Endothelial cell of umbilical vein (primary cell): ENCODE measurements around the gene CHST14. TPM values are rescaled to one million over a fixed set of nuclear protein-coding genes. Genes with fewer than 3 reads are reported as not detected.

Experiments used
- BruUV-seq: library from RNA; stranded (reverse); fragments of 400-500 nt; replicated peaks from 2 replicates; lab custom pipeline; 2021; lab: Mats Ljungman, UMichigan
- CTCF ChIA-PET: fragments of 300-600, 350-600 bp; sonication (Branson Sonifier 250); formaldehyde crosslinking; loops from one replicate; lab custom pipeline; 2021; ENCODE audit warnings: antibody characterized with exemption, inconsistent platforms; lab: Charles Lee
- POLR2A ChIA-PET: fragments of 300-600, 350-600 bp; sonication (Branson Sonifier 250); formaldehyde crosslinking; loops from one replicate; lab custom pipeline; 2021; ENCODE audit warnings: antibody characterized with exemption, inconsistent platforms; lab: Charles Lee
- DNase-seq: peaks from one replicate; pipeline ENCODE4 v3.0.0-alpha.2; 2011; ENCODE audit warnings: low read depth, low spot score
- FAIRE-seq: peaks from 2 replicates; lab custom pipeline; 2011; peaks lifted over from hg19 to GRCh38; lab: Jason Lieb, UNC
- H2AFZ ChIP-seq: 2 replicates; pipeline ENCODE4 v1.6.0; 2012; ENCODE audit warnings: low read depth, low read length, control low read depth, inconsistent platforms
- H3K27ac ChIP-seq: 2 replicates; pipeline ENCODE4 v1.5.1; 2011; ENCODE audit warnings: low read depth, mild to moderate bottlenecking, control low read depth, low read length, moderate library complexity; ENCODE audit not compliant: insufficient read depth
- H3K27me3 ChIP-seq, 2 experiments: 2 replicates each; pipeline versions ENCODE4 v1.6.0 to v1.6.1; 2011; ENCODE audit warnings: low read length in 2 of 2, mixed read lengths in 1 of 2; ENCODE audit not compliant: control insufficient read depth in 2 of 2, insufficient read depth in 2 of 2
- H3K36me3 ChIP-seq, 2 experiments: 2 replicates in 1 of 2; 3 replicates in 1 of 2; pipeline ENCODE4 v1.5.1; 2011; ENCODE audit warnings: low read length in 2 of 2, mild to moderate bottlenecking in 1 of 2, moderate library complexity in 1 of 2; ENCODE audit not compliant: control insufficient read depth in 2 of 2, insufficient read depth in 2 of 2; ENCODE audit errors: extremely low read depth in 1 of 2
- H3K4me1 ChIP-seq: 3 replicates; pipeline ENCODE4 v1.5.1; 2011; ENCODE audit warnings: mild to moderate bottlenecking, low read length; ENCODE audit not compliant: control insufficient read depth, insufficient read depth; ENCODE audit errors: extremely low read depth
- H3K4me2 ChIP-seq: 2 replicates; pipeline ENCODE4 v1.6.1; 2011; ENCODE audit warnings: low read length, control low read depth, mixed read lengths; ENCODE audit not compliant: insufficient read depth
- H3K4me3 ChIP-seq, 3 experiments: fragments of 200-600 bp in 1 of 3; sonication (generic), shearing (Covaris generic) in 1 of 3; replicated peaks in 1 of 3; 2 replicates each; pipeline ENCODE4 v1.5.1; 2011 to 2016; ENCODE audit warnings: control low read depth in 3 of 3, low read length in 3 of 3, mild to moderate bottlenecking in 2 of 3, inconsistent platforms in 1 of 3, low read depth in 1 of 3, moderate library complexity in 1 of 3; ENCODE audit not compliant: insufficient read depth in 1 of 3
- H3K79me2 ChIP-seq: 2 replicates; pipeline ENCODE4 v1.6.0; 2012; ENCODE audit warnings: low read length, inconsistent platforms; ENCODE audit not compliant: control insufficient read depth, insufficient read depth
- H3K9ac ChIP-seq: replicated peaks from 2 replicates; pipeline ENCODE3; 2011; ENCODE audit warnings: low read length, control low read depth; ENCODE audit not compliant: insufficient read depth; ENCODE audit errors: extremely low read depth
- H3K9me1 ChIP-seq: replicated peaks from 3 replicates; pipeline ENCODE4 v1.6.0; 2011; ENCODE audit warnings: mild to moderate bottlenecking, low read length; ENCODE audit not compliant: control insufficient read depth, insufficient read depth; ENCODE audit errors: extremely low read depth
- H3K9me3 ChIP-seq: replicated peaks from 2 replicates; pipeline ENCODE4 v1.5.1; 2012; ENCODE audit warnings: low read length, inconsistent platforms; ENCODE audit not compliant: control insufficient read depth, insufficient read depth
- H4K20me1 ChIP-seq: replicated peaks from 2 replicates; pipeline ENCODE3; 2011; ENCODE audit warnings: mild to moderate bottlenecking, low read length; ENCODE audit not compliant: control insufficient read depth, insufficient read depth; ENCODE audit errors: extremely low read depth
- CTCF ChIP-seq, 2 donors: IDR thresholded peaks; 1 replicate in 1 of 2; 2 replicates in 1 of 2; pipeline ENCODE4 v1.5.1; 2011; ENCODE audit warnings: low read length in 2 of 2, mild to moderate bottlenecking in 2 of 2, moderate library complexity in 2 of 2, control low read depth in 1 of 2, inconsistent platforms in 1 of 2, low read depth in 1 of 2; ENCODE audit not compliant: insufficient read depth in 1 of 2; ENCODE audit errors: extremely low read depth in 1 of 2
- EZH2 ChIP-seq: IDR thresholded peaks from 2 replicates; pipeline ENCODE4 v1.6.1; 2012; ENCODE audit warnings: borderline replicate concordance, low read depth, mild to moderate bottlenecking, moderate library complexity, low read length, inconsistent platforms; ENCODE audit not compliant: severe bottlenecking
- FOS ChIP-seq: IDR thresholded peaks from 2 replicates; pipeline ENCODE4 v1.6.1; 2011; ENCODE audit warnings: mild to moderate bottlenecking, low read length, moderate library complexity, borderline replicate concordance; ENCODE audit not compliant: insufficient read depth
- GATA2 ChIP-seq: IDR thresholded peaks from 2 replicates; pipeline ENCODE4 v1.7.0; 2011; ENCODE audit warnings: low read depth, mild to moderate bottlenecking, moderate library complexity, mixed read lengths, low read length; ENCODE audit not compliant: insufficient read length, insufficient read depth
- JUN ChIP-seq: IDR thresholded peaks from 2 replicates; pipeline ENCODE4 v1.6.1; 2011; ENCODE audit warnings: borderline replicate concordance, low read depth; ENCODE audit not compliant: insufficient read length, insufficient read depth
- MAX ChIP-seq: IDR thresholded peaks from 2 replicates; pipeline ENCODE4 v1.6.1; 2011; ENCODE audit not compliant: insufficient read depth, insufficient read length
- MYC ChIP-seq: IDR thresholded peaks from one replicate; pipeline ENCODE4 v1.6.1; 2011; ENCODE audit warnings: mild to moderate bottlenecking, low read depth, low read length
- POLR2A ChIP-seq: IDR thresholded peaks from 2 replicates; pipeline ENCODE4 v1.6.1; 2012; ENCODE audit warnings: low read depth, mild to moderate bottlenecking, control low read depth, low read length
- POLR2AphosphoS5 ChIP-seq: IDR thresholded peaks from 2 replicates; pipeline ENCODE4 v1.6.1; 2012; ENCODE audit warnings: low read depth, mild to moderate bottlenecking, control low read depth, low read length, moderate library complexity; ENCODE audit not compliant: insufficient read depth
- dilution Hi-C: fragments of 300-500 bp; cut with MboI; formaldehyde crosslinking; loops from one replicate; pipeline ENCODE4 v1.15.0; 2019; ENCODE audit warnings: low sequenced_read_pairs; ENCODE audit not compliant: extremely low pct_ligation_motif_present
- intact Hi-C: fragments of 100-400 bp; cut with micrococcal nuclease; formaldehyde crosslinking; loops from one replicate; pipeline ENCODE4 v1.10.0; 2022
- polyA plus RNA-seq, 4 experiments: library from polyadenylated mRNA; depleted of rRNA in 3 of 4; stranded (reverse) in 3 of 4; unstranded in 1 of 4; fragments of >200 nt; gene quantifications; 2 replicates each; pipeline versions ENCODE4 v1.2.1 to v1.2.3, GENCODE V29; 2011 to 2012; ENCODE audit warnings: missing spikeins in 1 of 4
- total RNA-seq: library from RNA; stranded (reverse); gene quantifications from 2 replicates; pipeline ENCODE4 v1.2.3, GENCODE V29; 2021

The CHST14 gene
- total and polyA plus RNA-seq, 2 donors (not counting 3 experiments of a cell fraction or from before 2014, with no cell fraction given): 35.1 to 49.2 TPM

- H3K4me2 ChIP-seq: no peak overlapping the region
- H3K9me1 ChIP-seq: no peaks in the 10 kb centered on the region
- H3K36me3 ChIP-seq: no peaks in the 10 kb centered on the region
- H3K4me1 ChIP-seq: no peaks in the 10 kb centered on the region
- BruUV-seq: no TSS peak
- CTCF ChIA-PET: interaction anchor here (2.0 kb wide), 1 partner anchor 172 kb away, joined by 5 read pairs; no protein-coding TSS in a partner anchor
- peaks cover 18% of the 10 kb centered on the region for H3K79me2 ChIP-seq
- FAIRE-seq (no peak), DNase-seq (no peak)
- H3K9me3 ChIP-seq: no peaks in the 10 kb centered on the region
- no peak overlapping the region for H2AFZ ChIP-seq
- no peak overlapping the region for H3K9ac ChIP-seq
- peaks cover 3% of the 10 kb centered on the region for H4K20me1 ChIP-seq
- POLR2A ChIA-PET: no interaction called here
- intact Hi-C loops (no loop called here), dilution Hi-C loops (no loop called here)
- H3K27ac ChIP-seq: no peak overlapping the region
- TF ChIP-seq MAX: no peak
- TF ChIP-seq FOS: no peak
- no peak for TF ChIP-seq GATA2
- TF ChIP-seq MYC: no peak
- no peak for TF ChIP-seq CTCF (IDR thresholded peaks at IDR 0.05; ENCODE audit: extremely low read depth in 1 of 2, insufficient read depth in 1 of 2, low read depth in 1 of 2, low read length in 2 of 2)
- no peak for TF ChIP-seq POLR2A
- no peak for TF ChIP-seq POLR2AphosphoS5
- no peak for TF ChIP-seq EZH2
- TF ChIP-seq JUN: no peak
- H3K4me3 ChIP-seq: no peak overlapping the region
- H3K27me3 ChIP-seq: no peaks in the 10 kb centered on the region
Measured at GRCh38 chr15:40451527-40452158, 19.1 kb upstream of the CHST14 start.
